ENCODE measurements around the gene NFKBIL1. TPM values are rescaled to one million over a fixed set of nuclear protein-coding genes. Genes with fewer than 3 reads are reported as not detected.

The NFKBIL1 gene
- total and polyA plus RNA-seq, 9 of the 15 experiments (the other 6 are each of a cell fraction or from before 2014, with no cell fraction given): 0.49 to 33.1 (median 7.6) TPM

- no peak for TF ChIP-seq TBP (optimal IDR thresholded peaks at IDR 0.05; ENCODE audit: low read depth, low read length)
- TF ChIP-seq, protein P1, sequence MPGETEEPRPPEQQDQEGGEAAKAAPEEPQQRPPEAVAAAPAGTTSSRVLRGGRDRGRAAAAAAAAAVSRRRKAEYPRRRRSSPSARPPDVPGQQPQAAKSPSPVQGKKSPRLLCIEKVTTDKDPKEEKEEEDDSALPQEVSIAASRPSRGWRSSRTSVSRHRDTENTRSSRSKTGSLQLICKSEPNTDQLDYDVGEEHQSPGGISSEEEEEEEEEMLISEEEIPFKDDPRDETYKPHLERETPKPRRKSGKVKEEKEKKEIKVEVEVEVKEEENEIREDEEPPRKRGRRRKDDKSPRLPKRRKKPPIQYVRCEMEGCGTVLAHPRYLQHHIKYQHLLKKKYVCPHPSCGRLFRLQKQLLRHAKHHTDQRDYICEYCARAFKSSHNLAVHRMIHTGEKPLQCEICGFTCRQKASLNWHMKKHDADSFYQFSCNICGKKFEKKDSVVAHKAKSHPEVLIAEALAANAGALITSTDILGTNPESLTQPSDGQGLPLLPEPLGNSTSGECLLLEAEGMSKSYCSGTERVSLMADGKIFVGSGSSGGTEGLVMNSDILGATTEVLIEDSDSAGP (CRISPR knock-in tag; IDR thresholded peaks at IDR 0.05): no peak
- no peak for TF ChIP-seq EZH2 (IDR thresholded peaks at IDR 0.05; ENCODE audit: borderline replicate concordance, low read depth, low read length)
- TF ChIP-seq ETV1 (tag; conservative IDR thresholded peaks at IDR 0.05; ENCODE audit: low read depth): peak; percentile 92
- TF ChIP-seq HDGF (IDR thresholded peaks at IDR 0.05): 0 out of 2 replicates have a peak, but pooled peaks have one; percentile 63
- TF ChIP-seq, protein P2, sequence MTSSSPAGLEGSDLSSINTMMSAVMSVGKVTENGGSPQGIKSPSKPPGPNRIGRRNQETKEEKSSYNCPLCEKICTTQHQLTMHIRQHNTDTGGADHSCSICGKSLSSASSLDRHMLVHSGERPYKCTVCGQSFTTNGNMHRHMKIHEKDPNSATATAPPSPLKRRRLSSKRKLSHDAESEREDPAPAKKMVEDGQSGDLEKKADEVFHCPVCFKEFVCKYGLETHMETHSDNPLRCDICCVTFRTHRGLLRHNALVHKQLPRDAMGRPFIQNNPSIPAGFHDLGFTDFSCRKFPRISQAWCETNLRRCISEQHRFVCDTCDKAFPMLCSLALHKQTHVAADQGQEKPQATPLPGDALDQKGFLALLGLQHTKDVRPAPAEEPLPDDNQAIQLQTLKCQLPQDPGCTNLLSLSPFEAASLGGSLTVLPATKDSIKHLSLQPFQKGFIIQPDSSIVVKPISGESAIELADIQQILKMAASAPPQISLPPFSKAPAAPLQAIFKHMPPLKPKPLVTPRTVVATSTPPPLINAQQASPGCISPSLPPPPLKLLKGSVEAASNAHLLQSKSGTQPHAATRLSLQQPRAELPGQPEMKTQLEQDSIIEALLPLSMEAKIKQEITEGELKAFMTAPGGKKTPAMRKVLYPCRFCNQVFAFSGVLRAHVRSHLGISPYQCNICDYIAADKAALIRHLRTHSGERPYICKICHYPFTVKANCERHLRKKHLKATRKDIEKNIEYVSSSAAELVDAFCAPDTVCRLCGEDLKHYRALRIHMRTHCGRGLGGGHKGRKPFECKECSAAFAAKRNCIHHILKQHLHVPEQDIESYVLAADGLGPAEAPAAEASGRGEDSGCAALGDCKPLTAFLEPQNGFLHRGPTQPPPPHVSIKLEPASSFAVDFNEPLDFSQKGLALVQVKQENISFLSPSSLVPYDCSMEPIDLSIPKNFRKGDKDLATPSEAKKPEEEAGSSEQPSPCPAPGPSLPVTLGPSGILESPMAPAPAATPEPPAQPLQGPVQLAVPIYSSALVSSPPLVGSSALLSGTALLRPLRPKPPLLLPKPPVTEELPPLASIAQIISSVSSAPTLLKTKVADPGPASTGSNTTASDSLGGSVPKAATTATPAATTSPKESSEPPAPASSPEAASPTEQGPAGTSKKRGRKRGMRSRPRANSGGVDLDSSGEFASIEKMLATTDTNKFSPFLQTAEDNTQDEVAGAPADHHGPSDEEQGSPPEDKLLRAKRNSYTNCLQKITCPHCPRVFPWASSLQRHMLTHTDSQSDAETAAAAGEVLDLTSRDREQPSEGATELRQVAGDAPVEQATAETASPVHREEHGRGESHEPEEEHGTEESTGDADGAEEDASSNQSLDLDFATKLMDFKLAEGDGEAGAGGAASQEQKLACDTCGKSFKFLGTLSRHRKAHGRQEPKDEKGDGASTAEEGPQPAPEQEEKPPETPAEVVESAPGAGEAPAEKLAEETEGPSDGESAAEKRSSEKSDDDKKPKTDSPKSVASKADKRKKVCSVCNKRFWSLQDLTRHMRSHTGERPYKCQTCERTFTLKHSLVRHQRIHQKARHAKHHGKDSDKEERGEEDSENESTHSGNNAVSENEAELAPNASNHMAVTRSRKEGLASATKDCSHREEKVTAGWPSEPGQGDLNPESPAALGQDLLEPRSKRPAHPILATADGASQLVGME (CRISPR knock-in tag; IDR thresholded peaks at IDR 0.05): no peak
- no peak for TF ChIP-seq ATF4 (CRISPR knock-in tag; IDR thresholded peaks at IDR 0.05)
- no peak; the same call in 1 of the 2 replicates for TF ChIP-seq RB1 (IDR thresholded peaks at IDR 0.05; ENCODE audit: low read depth)
Measured at GRCh38 chr6:31541059-31541657, 6.2 kb upstream of the NFKBIL1 start (continued).
